Stimulated activated CD4-positive, alpha-beta T cell treated with anti-CD3 and anti-CD28 coated beads, Interleukin-12 subunit alpha, Interleukin-12 subunit beta, amount 100 ng/mL, for 48 hours (primary cell): ENCODE data around the gene NCK1.
A peak's percentile ranks its signal among the peaks of the same experiment; 100 is the strongest.

Experiments used
- DNase-seq, 3 donors: peaks; one replicate each; pipeline ENCODE4 v3.0.0-alpha.2; 2020; ENCODE audit warnings: low read depth in 2 of 3, low spot score in 1 of 3

NCK1 gene

DNA sequence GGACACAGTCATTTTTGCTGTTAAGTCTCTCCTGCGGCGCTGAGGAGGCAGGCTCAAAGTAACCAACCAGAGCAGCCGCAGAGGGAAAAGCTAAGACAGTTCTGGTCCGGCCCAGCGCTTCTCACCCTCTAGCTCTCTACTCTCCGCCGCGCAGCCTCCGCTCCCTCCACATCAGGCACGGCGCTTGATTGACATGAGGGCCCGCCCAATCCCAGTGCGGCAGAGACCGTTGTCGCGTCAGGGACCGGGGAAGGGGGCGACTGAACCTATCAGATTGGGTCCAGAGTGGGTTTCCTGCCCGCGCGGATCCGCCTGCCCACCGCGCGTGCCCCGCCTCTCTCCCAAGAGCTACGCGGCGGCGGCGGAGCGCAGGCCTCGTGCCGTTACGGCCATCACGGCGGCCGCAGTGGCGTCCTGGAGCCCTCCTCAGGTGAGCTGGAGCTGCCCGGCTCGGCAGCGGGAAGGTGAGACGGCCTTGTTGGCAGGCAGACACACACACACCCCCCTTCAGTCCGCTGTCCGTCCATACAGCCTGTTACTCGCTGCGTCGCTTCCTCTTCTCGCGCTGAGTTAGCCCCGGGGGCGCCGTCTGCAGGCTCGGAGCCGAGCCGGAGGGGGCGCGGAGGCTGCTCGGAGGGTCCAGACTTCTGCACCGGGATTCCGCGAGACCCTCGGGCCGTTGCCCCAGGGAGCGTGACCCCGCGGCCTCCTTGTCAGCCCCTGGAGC, at the start of gene NCK1:
NCK1 (plus strand) TSS at position 319 of the 727 bp plus-strand sequence. CDS start 65,794 bp downstream, outside the sequence.
- peak; percentile 95 to 98 (median 97) for DNase-seq

DNA sequence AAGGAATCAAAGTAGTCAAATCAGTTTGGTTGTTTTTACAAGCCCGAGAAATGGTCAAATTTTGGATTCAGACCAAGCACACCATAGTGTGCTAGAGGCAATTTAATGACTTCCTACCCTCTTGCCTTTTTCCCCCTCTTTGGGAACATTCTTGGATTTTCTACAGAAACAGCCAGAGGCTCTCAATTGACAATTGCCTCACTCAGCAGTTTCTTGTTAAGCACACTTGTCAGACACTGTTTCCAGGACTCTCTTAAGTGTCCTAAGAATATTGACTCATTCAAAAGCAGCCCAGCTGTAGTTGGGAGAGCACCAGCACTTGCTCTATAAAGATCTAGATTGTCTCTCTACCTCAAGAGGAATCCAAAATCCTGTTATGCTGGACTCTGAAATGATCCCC, 44.6 kb upstream of the NCK1 start:
- DNase-seq, result no peak

DNA sequence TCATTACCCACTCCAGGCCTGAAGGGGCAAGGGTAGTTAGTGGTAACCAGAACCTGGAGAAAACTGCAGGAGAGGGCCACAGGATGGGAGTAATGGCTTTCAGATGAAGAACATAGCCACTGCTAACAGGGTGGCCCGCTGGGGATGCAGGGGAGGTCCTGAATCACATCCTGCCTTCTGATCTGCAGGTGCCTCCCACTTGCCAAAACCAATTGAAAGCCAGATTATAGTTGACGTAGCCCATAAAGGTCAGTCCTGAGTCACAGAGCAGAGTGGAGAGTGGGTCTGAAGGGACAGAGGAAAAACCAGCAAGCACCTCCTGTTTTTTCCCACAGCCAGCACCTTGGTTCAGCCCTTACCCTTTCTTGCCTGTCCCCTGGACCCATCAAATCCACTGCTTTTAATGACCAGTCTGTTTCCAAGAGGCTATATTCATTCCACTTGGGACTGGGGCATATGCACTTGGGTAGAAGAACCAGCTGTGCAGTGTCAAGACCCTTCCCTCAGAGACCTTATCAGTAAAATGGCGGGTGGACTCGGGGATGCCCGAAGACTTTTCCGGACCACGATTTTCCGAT, 43.7 kb upstream of the NCK1 start:
- peak in 2 of 3 donors; percentile 30 to 40 for DNase-seq

DNA sequence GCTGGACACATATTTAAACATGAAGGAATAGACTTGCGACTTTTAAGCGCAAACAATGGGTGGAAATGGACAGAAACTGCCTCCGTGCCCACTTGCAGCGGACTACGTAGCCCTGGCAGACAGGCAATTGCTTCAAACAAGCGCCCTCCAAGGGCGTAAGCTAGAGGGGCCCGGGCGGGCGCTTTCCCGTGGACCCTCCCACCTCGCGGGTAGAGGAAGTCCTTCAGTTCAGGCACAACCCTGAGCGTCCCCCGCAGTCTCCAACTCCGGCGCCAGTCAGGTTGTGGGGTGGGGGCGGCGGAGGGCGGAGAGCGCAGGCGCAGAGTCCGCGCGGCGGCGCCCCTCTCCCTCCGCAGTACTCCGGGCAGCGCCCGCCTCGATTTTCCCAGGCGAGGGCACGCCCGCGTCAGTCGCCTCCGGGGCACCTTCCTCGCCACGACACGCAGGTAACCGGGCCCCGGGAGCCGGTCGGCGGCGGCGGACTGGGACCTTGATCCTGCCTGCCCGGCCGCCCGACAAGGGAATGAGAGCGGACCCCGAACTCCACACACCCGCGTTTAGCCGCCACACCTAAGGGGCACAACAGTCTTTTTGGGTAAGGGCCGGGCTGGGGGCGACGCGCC, 43.1 kb upstream of the NCK1 start, which contains the start of gene SLC35G2:
SLC35G2 (plus strand) TSS at position 358 of the 623 bp plus-strand sequence. CDS start 35,335 bp downstream, outside the sequence.
- DNase-seq, result peak in 1 of 3 donors; percentile 24

DNA sequence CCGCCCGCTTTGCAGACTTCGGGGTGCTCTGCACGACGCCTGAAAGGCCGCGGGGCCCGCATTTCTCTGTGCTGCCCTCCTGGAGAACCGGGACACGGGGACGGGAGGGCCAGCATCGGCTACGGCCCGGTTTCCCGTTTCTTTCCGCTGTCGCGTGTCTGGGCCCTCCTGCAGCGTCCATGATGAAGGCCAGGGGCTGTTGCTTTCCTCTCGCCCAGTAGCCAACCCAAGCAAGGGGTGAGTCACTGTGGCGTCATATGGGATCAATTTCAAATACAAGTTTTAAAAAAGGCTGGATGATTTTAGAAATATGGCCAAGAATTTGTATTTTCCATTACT, 42.6 kb upstream of the NCK1 start:
- peak in 1 of 3 donors; percentile 18 for DNase-seq

DNA sequence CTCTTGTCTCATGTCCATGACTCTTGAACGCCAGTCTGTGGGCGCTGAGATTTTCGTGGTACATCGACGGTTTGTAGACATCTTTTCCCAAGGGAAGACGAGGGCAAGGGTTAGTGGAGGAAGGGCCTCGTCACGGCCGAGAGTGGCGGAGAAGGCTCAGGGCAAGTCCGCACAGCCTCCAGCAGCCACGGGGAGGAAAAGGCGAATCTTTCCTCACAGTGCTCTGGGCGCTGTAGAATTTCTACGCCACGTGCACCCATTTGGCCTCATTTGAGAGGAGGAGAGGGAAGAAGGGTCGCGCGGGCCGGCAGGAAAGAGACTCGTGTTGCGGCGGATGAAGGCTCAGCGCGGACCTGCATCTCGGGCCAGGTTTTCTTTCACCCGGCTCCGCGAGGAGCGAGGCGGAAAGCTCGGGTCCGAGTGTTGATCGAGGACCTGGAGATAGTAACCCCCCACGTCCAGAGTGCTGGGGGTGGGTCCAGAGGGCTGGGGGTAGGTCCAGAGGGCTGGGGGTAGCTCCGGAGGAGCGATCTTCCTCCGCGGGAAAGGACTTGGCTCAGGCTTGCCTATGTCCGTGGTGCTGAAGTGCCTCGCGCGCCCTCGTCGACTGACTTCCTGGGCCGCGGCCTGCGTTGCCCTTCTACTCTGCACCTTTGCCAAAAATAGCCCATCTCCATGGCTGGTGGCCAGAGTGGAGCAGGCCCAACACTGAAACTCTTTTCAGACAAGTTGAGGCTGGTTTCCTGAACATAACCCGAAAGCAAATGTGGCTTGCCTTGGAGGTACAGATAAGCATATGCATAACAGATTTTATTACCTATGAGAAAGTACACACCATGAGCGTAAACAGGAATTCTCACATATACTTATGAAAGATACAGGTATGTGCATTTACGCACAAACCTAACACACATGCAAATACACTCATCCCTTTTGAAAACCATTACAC, 42.0 kb upstream of the NCK1 start:
- no peak for DNase-seq

DNA sequence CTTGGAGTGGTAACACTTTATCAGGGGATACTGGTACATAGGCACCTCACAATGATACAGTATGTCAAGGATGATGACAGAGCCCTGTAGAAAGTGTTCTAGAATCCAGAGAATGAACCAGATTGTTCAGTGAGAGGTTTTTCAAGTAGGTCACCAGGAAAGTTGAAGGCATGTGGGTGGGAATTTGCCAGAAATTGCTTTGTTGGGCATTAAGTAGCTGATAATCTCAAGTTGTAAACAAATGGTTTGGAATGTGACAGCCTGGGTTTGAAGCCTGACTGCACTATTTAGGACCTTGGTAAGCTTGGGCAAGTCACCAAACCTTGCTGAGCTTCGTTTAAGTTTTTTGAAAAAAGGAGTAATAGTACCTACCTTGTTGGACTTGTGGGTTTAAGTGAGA, 30.5 kb upstream of the NCK1 start:
- no peak for DNase-seq

DNA sequence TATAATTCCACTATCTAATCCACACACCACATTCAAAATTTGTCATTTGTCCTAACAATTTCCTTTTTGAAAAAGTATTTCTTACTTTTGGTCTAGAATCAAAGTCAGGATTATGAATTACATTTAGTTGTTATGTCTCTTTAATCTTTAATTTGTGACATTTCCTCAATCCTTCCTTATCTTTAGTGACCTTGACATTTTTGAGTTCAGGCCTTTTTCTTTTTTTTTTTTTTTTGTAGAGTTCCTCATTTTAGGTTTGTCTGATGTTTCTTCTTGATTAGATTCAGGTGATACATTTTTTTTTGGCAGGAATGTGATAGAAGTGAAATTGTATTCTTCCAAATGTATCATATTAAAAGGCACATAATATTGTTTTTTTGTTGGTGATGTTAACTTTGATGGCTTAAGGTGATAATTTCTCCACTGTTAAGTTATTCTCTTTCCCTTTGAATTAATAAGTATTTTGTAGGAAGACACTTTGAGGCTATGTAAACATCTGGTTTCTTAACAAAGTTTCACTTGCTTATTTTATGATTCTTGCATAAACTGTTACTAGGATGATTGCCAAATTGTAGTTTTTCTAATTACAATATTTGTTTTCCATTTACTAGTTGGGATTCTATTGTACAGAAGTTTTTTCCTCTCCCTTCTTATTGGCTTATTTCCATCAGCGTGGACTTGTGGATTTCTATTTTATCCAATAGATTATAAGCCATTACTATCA, 26.8 kb upstream of the NCK1 start:
- no peak for DNase-seq

DNA sequence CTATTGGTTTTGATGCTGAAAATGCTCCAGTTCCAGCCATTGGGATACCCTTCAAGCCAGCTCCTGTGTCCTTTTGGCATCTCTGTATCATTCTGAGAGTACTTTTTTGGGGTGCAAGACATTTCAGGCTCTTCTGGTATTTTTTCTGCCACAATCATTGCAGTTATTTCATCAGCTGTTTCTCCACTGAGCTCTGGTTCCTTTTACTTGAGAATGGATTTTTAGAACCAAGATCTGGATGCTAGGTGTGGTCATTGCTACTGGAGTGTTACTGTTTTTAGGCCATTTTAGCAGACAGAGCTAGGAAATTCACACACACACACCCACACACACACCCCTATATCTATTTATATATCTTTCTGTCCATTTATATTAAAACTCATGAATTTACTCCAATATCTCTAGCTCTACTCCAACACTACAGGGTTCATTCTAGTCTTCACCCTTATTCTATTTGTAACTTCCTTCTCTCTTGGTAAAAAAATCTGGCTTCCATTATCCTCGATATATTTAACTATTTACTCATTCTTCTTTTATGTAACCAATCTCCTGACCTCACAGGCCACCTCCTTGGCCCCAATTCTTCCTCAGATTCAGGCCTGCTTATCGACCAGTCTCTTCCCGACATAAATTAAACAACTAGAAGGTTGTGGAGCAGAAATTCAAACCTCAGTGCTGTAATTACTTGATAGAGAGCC, 26.0 kb upstream of the NCK1 start:
- DNase-seq, result no peak

DNA sequence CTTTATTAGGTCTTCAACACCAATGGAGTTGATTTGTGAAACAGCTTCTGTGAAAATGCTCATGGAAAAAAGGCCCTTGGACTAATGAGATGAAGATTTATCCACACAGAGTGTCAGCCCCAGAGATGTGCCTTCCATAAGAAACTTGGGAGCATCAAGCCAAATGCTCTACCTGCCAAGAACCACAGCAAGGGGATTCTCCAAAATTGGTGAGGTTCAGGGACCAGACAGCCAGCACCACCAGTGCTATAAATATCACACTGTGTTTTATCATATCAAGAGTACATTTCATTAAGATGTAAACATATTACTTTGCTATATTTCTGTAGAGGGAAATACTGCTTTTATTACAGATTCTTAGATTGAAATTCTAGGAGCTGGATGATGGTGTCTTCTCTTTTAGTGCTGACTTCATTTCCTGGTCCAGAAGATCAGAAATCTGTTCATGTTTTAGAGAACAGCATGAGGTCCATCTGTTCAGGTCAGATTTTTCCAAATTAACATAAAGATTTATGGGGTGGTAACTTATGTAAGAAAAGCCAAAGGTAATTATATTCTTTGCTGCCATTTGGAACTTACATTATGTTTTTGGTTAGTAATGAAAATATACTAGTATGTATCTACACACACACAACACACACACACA, 25.4 kb upstream of the NCK1 start:
- DNase-seq, result no peak

DNA sequence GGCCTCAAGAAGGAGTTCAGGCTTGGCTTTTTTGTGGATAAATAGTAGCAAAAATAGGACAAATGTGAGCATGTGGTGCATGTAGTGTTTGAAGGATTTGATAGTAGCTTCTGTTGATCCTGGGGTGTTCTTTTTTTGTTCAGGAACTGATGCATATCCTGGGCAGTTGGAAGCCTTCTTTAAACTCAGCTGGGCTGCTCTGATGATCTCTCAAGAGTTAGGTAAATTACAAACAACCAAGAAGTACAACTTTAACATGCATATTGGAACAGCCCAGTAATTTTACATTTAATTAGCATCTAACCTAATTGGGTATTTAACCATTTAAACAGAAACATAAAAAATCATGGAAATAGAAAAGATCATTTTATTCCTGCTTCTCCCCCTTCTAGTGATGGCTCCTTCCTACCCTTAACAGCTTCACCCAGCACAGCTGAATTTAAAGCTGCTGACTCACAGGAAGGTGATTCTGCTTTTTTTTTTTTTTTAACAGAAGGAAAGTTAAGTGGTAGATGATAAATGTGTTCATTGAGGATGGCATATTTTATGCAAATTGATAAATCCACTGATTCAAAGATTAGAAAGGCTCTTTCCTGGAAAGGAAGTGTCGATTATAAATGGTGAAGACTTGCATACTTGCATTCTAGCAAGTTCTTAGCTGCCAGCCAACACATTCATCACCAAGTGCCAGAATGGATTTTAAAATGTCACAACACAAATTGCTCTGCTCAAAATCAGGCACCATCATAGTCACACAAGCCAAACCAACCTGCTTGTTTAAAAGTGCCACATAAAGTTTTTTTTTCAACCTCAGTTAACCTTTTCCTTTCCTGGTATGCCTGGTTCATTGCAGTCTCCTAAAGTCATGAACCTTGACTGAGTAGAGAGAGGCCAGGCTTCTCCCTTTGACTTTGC, 23.1 kb upstream of the NCK1 start:
- DNase-seq, result no peak

DNA sequence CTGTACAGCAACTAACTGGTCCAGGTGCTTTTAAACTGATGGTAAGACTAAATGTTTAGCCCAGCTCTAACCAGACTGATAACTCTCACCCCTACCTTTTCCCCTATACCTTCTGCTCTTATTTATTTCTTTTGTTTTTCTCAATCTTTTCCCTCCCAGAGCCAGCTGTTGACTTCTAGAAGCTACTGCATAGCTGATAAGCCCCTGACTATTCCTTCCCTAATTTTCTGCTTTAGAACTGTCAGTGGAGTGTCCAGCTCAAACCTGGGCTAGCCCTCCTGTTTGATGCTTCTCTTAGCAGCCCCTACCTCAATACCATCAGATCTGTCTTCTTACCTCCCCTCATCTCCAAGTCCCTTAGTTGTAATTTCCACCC, 22.5 kb upstream of the NCK1 start:
- no peak for DNase-seq

DNA sequence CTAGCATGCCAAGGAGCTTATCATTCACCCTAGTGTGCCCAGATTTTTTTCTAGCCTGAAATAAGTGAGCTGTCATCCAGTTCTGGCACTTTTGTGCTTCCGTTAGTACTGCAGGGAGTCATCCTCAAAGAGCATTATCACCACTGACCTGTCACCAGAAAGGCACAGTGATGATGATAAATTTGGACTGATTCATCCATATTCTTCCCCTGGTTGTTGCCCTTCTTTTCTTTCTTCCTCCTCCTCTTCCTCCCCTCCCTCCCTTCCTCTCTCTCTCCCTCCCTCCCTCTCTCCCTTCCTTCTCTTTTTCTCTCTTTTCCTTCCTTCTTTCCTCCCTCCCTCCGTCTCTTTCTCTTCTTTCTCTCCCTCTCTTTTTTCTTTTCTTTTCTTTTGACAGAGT, 21.8 kb upstream of the NCK1 start:
- DNase-seq, result no peak

DNA sequence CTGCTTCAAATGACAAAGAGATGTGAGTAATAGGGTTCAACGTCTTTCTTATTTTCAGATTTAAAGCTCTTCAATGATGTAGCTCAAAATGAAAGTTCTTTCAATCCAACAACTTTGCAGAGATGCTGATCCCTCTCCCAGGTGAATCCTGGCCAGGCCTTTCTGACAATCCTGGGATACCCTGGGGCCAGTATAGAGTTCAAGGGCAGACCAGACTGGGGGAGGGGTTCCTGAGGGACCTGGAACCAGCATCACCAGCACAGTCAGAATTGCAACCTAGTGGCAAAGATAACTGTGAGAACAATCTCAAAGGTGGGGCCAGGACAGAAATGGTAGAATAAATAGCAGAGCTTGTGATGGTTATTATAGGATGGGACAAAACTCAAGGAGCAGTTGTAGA, 19.7 kb upstream of the NCK1 start:
- DNase-seq, result no peak

DNA sequence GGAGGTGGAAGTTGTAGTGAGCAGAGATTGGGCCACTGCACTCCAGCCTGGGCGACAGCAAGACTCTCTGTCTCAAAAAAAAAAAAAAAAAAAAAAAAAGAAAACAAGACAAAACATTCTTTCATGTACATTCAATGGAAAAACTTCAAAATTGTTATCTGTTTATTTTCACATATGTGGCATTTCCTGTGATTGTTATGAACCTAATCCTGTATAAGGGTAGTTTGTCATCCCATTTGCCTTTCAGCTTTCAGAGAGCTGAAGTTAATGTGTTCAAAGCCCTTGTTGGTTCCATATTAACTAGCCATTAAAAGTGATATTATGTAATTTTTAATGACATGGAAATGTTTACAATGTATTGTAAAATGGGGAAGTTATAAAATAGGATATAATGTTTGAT, 17.3 kb upstream of the NCK1 start:
- DNase-seq, result no peak

DNA sequence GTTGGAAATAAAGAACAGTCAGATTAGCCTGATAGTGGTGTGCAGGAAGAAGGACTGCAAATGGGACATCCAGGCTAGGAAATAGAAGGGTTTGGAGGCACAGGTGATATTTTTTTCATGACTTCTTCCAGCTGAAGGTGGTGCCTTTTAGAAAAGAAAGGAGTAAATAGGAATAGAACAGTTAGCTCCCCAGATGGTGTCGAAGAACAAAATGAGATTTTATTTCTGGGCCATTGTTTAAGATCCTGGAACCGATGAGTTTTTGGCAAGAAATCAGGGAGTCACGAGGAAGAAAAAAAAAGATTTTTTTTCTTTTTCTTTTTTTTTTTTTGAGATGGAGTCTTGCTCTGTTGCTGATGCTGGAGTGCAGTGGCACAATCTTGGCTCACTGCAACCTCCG, 9.8 kb upstream of the NCK1 start:
- DNase-seq, result no peak

DNA sequence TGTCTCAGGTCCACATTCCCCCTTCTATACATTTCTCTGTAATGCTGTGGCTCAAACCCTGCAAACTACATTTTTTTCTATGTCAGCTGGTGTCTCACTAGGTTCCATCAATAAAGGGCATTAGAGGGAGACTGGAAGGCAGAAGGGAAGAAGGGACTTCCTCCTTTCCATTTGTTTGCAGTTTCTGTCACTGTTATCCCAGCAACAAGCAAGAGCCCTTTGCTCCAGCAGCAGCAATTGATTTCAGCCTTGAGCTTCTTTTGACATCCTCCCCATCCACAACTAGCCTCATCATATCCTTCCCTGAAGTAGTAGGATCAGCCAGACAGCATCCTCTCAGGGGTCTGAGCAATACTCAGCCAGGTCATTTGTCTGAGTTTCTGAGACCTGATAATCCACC, 5.3 kb upstream of the NCK1 start:
- DNase-seq, result no peak

DNA sequence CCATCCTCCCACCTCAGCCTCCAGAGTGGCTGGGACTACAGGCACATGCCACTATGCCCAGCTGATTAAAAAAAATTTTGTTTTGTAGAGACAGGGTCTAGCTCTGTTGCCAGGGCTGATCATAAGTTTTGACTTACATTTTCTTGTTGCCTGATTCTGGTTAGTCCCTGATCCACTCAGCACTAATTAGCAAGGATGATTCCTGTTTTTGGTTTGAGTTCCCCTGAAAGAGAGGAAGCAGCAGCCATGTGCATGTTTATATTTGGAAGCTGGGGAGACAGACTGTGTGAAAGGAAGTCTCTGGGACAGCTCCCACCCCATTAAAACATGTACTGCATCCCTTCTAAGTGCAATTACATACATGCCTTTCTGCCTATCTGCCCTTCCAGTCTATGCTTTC, 3.6 kb upstream of the NCK1 start:
- DNase-seq, result no peak

DNA sequence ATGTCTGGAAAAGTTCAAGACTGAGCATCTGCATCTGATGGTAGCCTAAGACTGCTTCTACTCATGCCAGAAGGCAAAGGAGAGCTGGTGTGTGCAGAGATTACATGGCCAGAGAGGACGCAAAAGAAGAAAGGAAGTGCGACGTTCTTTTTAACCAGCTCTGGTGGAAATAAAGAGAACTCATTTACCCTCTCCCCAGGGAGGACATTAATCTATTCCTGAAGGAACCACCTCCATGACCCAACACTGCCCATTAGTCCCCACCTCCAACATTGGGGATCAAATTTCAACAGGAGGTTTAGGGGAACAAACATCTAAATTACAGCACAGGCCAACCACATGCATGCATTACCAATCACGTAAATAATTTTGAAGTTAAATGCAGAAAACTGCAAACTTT, 1.5 kb upstream of the NCK1 start:
- no peak for DNase-seq
